Panc1 (cell line): Measurements from ENCODE around the gene ITPKC.

Experiments
- CTCF ChIP-seq: fragments of 450-650 bp; IDR thresholded peaks from 2 replicates; pipeline ENCODE4 v1.5.1; 2017; ENCODE audit warnings: mild to moderate bottlenecking
- POLR2AphosphoS5 ChIP-seq: IDR thresholded peaks from 2 replicates; pipeline ENCODE4 v1.6.1; 2012; ENCODE audit warnings: mild to moderate bottlenecking, low read depth, low read length, moderate library complexity
- SIN3A ChIP-seq: IDR thresholded peaks from 2 replicates; pipeline ENCODE4 v1.6.1; 2012; ENCODE audit warnings: low read depth, mild to moderate bottlenecking, low read length, moderate library complexity, borderline replicate concordance; ENCODE audit not compliant: insufficient read depth
- TCF7L2 ChIP-seq: IDR thresholded peaks from 2 replicates; pipeline ENCODE4 v1.6.1; 2011; ENCODE audit warnings: mild to moderate bottlenecking, low read depth, low read length, inconsistent platforms
- TF ChIP-seq, protein P1 (sequence below), 2 experiments: IDR thresholded peaks; 2 replicates each; pipeline ENCODE4 v1.6.1; 2011 to 2012; ENCODE audit warnings: low read depth in 2 of 2, control low read depth in 1 of 2, low read length in 1 of 2, mild to moderate bottlenecking in 1 of 2, moderate library complexity in 1 of 2; ENCODE audit not compliant: insufficient read depth in 1 of 2

DNA sequence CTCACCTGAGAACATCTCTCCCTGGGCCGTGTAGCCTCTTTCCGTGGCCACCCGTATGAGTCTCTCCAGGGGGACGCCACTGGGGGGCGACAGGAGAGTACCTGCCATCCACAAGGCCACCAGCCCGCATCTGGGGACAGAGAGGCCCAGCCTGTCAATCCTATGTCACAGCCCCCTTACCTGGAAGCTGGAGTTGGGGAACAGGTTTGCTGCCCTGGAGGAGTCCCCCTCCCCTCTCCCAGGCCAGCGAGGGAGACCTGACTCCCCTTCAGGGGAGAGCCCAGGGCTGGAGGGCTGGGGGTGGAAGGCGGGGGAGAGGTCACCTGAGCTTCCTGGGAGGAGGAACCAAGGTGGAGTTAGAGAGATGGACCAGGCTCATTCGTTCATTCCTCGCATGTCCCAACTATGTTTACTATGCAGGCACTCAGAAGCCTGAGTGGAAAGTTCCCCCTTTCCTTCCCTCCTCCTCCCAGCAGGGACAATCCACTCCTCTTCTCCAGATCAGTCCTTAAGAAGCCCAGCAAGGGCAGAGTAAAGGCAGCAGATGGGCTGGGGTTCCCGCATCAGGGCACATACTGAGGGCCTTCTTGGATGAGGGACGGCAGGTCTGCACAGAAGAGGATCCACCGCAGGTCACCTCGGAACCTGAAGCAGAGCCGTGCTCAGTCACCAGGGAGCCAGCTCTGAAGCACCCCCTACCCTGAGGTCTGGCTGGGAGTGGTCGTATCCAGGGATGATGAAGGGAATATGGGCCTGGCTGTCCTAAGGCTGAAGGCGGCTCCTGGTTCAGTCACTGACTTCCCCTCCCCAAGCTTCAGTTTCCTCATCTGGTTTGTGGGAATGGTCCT, 27.9 kb downstream of the ITPKC start:
- TF ChIP-seq CTCF (no peak), SIN3A (no peak), TCF7L2 (no peak), POLR2AphosphoS5 (no peak)
- TF ChIP-seq, protein P1, sequence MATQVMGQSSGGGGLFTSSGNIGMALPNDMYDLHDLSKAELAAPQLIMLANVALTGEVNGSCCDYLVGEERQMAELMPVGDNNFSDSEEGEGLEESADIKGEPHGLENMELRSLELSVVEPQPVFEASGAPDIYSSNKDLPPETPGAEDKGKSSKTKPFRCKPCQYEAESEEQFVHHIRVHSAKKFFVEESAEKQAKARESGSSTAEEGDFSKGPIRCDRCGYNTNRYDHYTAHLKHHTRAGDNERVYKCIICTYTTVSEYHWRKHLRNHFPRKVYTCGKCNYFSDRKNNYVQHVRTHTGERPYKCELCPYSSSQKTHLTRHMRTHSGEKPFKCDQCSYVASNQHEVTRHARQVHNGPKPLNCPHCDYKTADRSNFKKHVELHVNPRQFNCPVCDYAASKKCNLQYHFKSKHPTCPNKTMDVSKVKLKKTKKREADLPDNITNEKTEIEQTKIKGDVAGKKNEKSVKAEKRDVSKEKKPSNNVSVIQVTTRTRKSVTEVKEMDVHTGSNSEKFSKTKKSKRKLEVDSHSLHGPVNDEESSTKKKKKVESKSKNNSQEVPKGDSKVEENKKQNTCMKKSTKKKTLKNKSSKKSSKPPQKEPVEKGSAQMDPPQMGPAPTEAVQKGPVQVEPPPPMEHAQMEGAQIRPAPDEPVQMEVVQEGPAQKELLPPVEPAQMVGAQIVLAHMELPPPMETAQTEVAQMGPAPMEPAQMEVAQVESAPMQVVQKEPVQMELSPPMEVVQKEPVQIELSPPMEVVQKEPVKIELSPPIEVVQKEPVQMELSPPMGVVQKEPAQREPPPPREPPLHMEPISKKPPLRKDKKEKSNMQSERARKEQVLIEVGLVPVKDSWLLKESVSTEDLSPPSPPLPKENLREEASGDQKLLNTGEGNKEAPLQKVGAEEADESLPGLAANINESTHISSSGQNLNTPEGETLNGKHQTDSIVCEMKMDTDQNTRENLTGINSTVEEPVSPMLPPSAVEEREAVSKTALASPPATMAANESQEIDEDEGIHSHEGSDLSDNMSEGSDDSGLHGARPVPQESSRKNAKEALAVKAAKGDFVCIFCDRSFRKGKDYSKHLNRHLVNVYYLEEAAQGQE (IDR thresholded peaks at IDR 0.05; ENCODE audit: insufficient read depth in 1 of 2, low read depth in 2 of 2, low read length in 1 of 2), result no peak
